ENCODE data around the gene ZFX. TPM values are rescaled to one million over a fixed set of nuclear protein-coding genes. Genes with fewer than 3 reads are reported as not detected.

The ZFX gene
- total and polyA plus RNA-seq, 9 donors: 16.1 to 87.8 (median 80.8) TPM

- no peak overlapping the region for H3K4me3 ChIP-seq
- DNase-seq: no peak
- no peaks in the 10 kb centered on the region for H3K36me3 ChIP-seq
- no peaks in the 10 kb centered on the region for H3K9me3 ChIP-seq
- H3K27me3 ChIP-seq: no peaks in the 10 kb centered on the region
- peaks cover 1% of the 10 kb centered on the region for H3K4me1 ChIP-seq (ENCODE audit: insufficient read depth)
- TF ChIP-seq EP300 (IDR thresholded peaks at IDR 0.05): no peak
- no peak for TF ChIP-seq CTCF (IDR thresholded peaks at IDR 0.05)
- TF ChIP-seq POLR2A (IDR thresholded peaks at IDR 0.05): no peak
- 37 to 42% (median 41%) methylated on average over 6 of the region's 6 CpGs for WGBS, 3 donors
- no peak overlapping the region for H3K27ac ChIP-seq
- intact Hi-C loops (cut with DNase I): loop anchor here in 2 of 4 donors (10.0 kb wide), 2 partner anchors 90 to 160 kb away; no protein-coding TSS in a partner anchor
Observed at GRCh38 chrX:24245202-24245601, 95.7 kb downstream of the ZFX start.

- WGBS, 3 donors: 87 to 92% (median 87%) methylated on average over 4 of the region's 4 CpGs
- Histone ChIP-seq H3K27ac (no peak overlapping the region), H3K4me1 (ENCODE audit: insufficient read depth) (no peaks in the 10 kb centered on the region), H3K36me3 (no peaks in the 10 kb centered on the region), H3K4me3 (no peak overlapping the region), H3K9me3 (no peaks in the 10 kb centered on the region), H3K27me3 (no peaks in the 10 kb centered on the region)
- no peak for DNase-seq
- TF ChIP-seq CTCF (IDR thresholded peaks at IDR 0.05) (no peak), EP300 (IDR thresholded peaks at IDR 0.05) (no peak), POLR2A (IDR thresholded peaks at IDR 0.05) (no peak)
- intact Hi-C loops (cut with DNase I): loop anchor here in 2 of 4 donors (10.0 kb wide), 2 partner anchors 93 to 163 kb away; no protein-coding TSS in a partner anchor
Observed at GRCh38 chrX:24248042-24248441, 98.5 kb downstream of the ZFX start.

- Histone ChIP-seq H3K9me3 (no peaks in the 10 kb centered on the region), H3K27ac (no peak overlapping the region), H3K4me1 (ENCODE audit: insufficient read depth) (peaks cover 1% of the 10 kb centered on the region), H3K36me3 (no peaks in the 10 kb centered on the region), H3K27me3 (no peaks in the 10 kb centered on the region), H3K4me3 (no peak overlapping the region)
- TF ChIP-seq POLR2A (IDR thresholded peaks at IDR 0.05): no peak
- TF ChIP-seq EP300 (IDR thresholded peaks at IDR 0.05): no peak
- no peak for TF ChIP-seq CTCF (IDR thresholded peaks at IDR 0.05)
- intact Hi-C loops (cut with DNase I): loop anchor here in 1 of 4 donors (10.0 kb wide), 1 partner anchor 168 kb away; no protein-coding TSS in a partner anchor
- DNase-seq: no peak
- WGBS, 3 donors: 50 to 59% (median 51%) methylated on average over 3 of the region's 3 CpGs
Observed at GRCh38 chrX:24253030-24253429, 103.5 kb downstream of the ZFX start.

- Histone ChIP-seq H3K27me3 (no peaks in the 10 kb centered on the region), H3K9me3 (no peaks in the 10 kb centered on the region), H3K36me3 (no peaks in the 10 kb centered on the region), H3K4me3 (no peak overlapping the region), H3K27ac (no peak overlapping the region), H3K4me1 (ENCODE audit: insufficient read depth) (peaks cover 1% of the 10 kb centered on the region)
- DNase-seq: no peak
- TF ChIP-seq POLR2A (IDR thresholded peaks at IDR 0.05) (no peak), CTCF (IDR thresholded peaks at IDR 0.05) (no peak), EP300 (IDR thresholded peaks at IDR 0.05) (no peak)
- WGBS, 3 donors: 6 to 32% (median 13%) methylated on average over 1 of the region's 1 CpG
- intact Hi-C loops (cut with DNase I): loop anchor here in 1 of 4 donors (10.0 kb wide), 1 partner anchor 169 kb away; no protein-coding TSS in a partner anchor
Observed at GRCh38 chrX:24253469-24253868, 103.9 kb downstream of the ZFX start.

Data from ovary (tissue), 9 donors.